WTC11 (cell line): Measurements from ENCODE around the gene MAPK14. TPM values are rescaled to one million over a fixed set of nuclear protein-coding genes. Genes with fewer than 3 reads are reported as not detected.

Experiments used
- ATAC-seq: fragments of 200-7000 bp; cut with Tn5 transposase; 2 replicates; pipeline ENCODE4 v1.10.0; 2021; ENCODE audit warnings: mild to moderate bottlenecking, moderate library complexity
- CTCF ChIA-PET: fragments of 300-600 bp; sonication (Branson Sonifier 250); formaldehyde crosslinking; loops from one replicate; lab custom pipeline; 2021; ENCODE audit warnings: antibody characterized with exemption; lab: Charles Lee
- POLR2A ChIA-PET: fragments of 350-600 bp; sonication (Branson Sonifier 250); formaldehyde crosslinking; loops from one replicate; lab custom pipeline; 2021; ENCODE audit warnings: antibody characterized with exemption; lab: Charles Lee
- DNase-seq: peaks from one replicate; pipeline ENCODE4 v3.0.0; 2021; ENCODE audit warnings: low spot score
- H3K27ac Mint-ChIP-seq: 2 replicates; pipeline ENCODE4 v1.8.0; 2021; ENCODE audit warnings: mixed read lengths
- H3K27me3 Mint-ChIP-seq: 2 replicates; pipeline ENCODE4 v1.8.0; 2021; ENCODE audit warnings: low read depth, mild to moderate bottlenecking, moderate library complexity, mixed read lengths
- H3K36me3 Mint-ChIP-seq: 2 replicates; pipeline ENCODE4 v1.8.0; 2021; ENCODE audit warnings: mixed read lengths
- H3K4me1 Mint-ChIP-seq: 2 replicates; pipeline ENCODE4 v1.8.0; 2022; ENCODE audit warnings: mixed read lengths
- H3K4me3 Mint-ChIP-seq: 2 replicates; pipeline ENCODE4 v1.8.0; 2021; ENCODE audit warnings: mild to moderate bottlenecking, moderate library complexity, mixed read lengths
- H3K9me3 Mint-ChIP-seq: 2 replicates; pipeline ENCODE4 v1.8.0; 2021; ENCODE audit warnings: mixed read lengths
- AFF4 ChIP-seq: sonication (generic); formaldehyde crosslinking; IDR thresholded peaks from 2 replicates; pipeline ENCODE4 v1.8.1; 2023; ENCODE audit warnings: mild to moderate bottlenecking, missing genetic modification reagents, borderline replicate concordance
- HMGXB4 ChIP-seq: sonication (generic); formaldehyde crosslinking; IDR thresholded peaks from 2 replicates; pipeline ENCODE4 v1.8.1; 2023; ENCODE audit warnings: mild to moderate bottlenecking, moderate library complexity, missing genetic modification reagents
- NR2C2 ChIP-seq: sonication (generic); formaldehyde crosslinking; IDR thresholded peaks from 2 replicates; pipeline ENCODE4 v1.8.0; 2022; ENCODE audit warnings: mild to moderate bottlenecking, missing genetic modification reagents
- PRDM15 ChIP-seq: sonication (generic); formaldehyde crosslinking; IDR thresholded peaks from 2 replicates; pipeline ENCODE4 v1.8.0; 2022; ENCODE audit warnings: missing genetic modification reagents
- PRRX2 ChIP-seq: fragments of 250-450 bp; sonication (Bioruptor Pico); IDR thresholded peaks from 2 replicates; pipeline ENCODE4 v1.8.0; 2021; ENCODE audit warnings: mild to moderate bottlenecking
- STAT6 ChIP-seq: sonication (generic); formaldehyde crosslinking; conservative IDR thresholded peaks from 2 replicates; pipeline ENCODE4 v1.8.1; 2023; ENCODE audit warnings: mild to moderate bottlenecking, low read depth, missing genetic modification reagents, moderate library complexity
- TCF7 ChIP-seq: sonication (generic); formaldehyde crosslinking; IDR thresholded peaks from 2 replicates; pipeline ENCODE4 v1.8.0; 2022; ENCODE audit warnings: mild to moderate bottlenecking, low read depth, missing genetic modification reagents, moderate library complexity
- TEAD1 ChIP-seq: sonication (generic); formaldehyde crosslinking; IDR thresholded peaks from 2 replicates; pipeline ENCODE4 v1.8.0; 2022; ENCODE audit warnings: mild to moderate bottlenecking, missing genetic modification reagents
- ZBTB43 ChIP-seq: sonication (generic); formaldehyde crosslinking; IDR thresholded peaks from 2 replicates; pipeline ENCODE4 v1.8.1; 2023; ENCODE audit warnings: mild to moderate bottlenecking, missing genetic modification reagents
- ZMAT4 ChIP-seq: fragments of 250-450 bp; sonication (Bioruptor Pico); IDR thresholded peaks from 2 replicates; pipeline ENCODE4 v1.9.0; 2021; ENCODE audit warnings: mild to moderate bottlenecking
- ZNF317 ChIP-seq: sonication (generic); formaldehyde crosslinking; IDR thresholded peaks from 2 replicates; pipeline ENCODE4 v1.8.1; 2023; ENCODE audit warnings: low read depth, mild to moderate bottlenecking, moderate library complexity, missing genetic modification reagents, borderline replicate concordance
- ZNF423 ChIP-seq: fragments of 250-450 bp; sonication (Bioruptor Pico); IDR thresholded peaks from 2 replicates; pipeline ENCODE4 v2.1.2; 2022; ENCODE audit warnings: mild to moderate bottlenecking, moderate library complexity
- total RNA-seq: library from RNA; stranded (reverse); gene quantifications from 3 replicates; pipeline ENCODE4 v1.2.3, GENCODE V29; 2021

The MAPK14 gene
- total RNA-seq, 1 experiment from 2014 or later: 34.0 TPM

GRCh38 chr6:36034441-36034840 is 6.8 kb downstream of the MAPK14 start:
- no peak for TF ChIP-seq ZBTB43 (CRISPR knock-in tag)
- no peak for TF ChIP-seq TCF7
- no peak for TF ChIP-seq HMGXB4 (CRISPR knock-in tag)
- no peak for TF ChIP-seq ZNF423 (CRISPR knock-in tag)
- no peak for TF ChIP-seq PRDM15 (CRISPR knock-in tag)
- no peak for TF ChIP-seq AFF4
- TF ChIP-seq ZMAT4: no peak
- TF ChIP-seq NR2C2 (CRISPR knock-in tag): no peak
- no peak for TF ChIP-seq TEAD1 (CRISPR knock-in tag)
- TF ChIP-seq PRRX2: no peak
- no peak for TF ChIP-seq STAT6 (CRISPR knock-in tag)
- no peak for TF ChIP-seq ZNF317 (CRISPR knock-in tag)
- ATAC-seq: no peak
- DNase-seq: no peak
- Mint-ChIP-seq H3K36me3 (no peaks in the 10 kb centered on the region), H3K4me3 (no peak overlapping the region), H3K4me1 (peaks cover 35% of the 10 kb centered on the region), H3K27ac (no peak overlapping the region), H3K27me3 (no peaks in the 10 kb centered on the region), H3K9me3 (no peaks in the 10 kb centered on the region)
- ChIA-PET CTCF (interaction anchor here (0.6 kb wide), 1 partner anchor 77 kb away, joined by 3 read pairs; no protein-coding TSS in a partner anchor), POLR2A (interaction anchor here (0.6 kb wide), 1 partner anchor 11 kb away, joined by 7 read pairs; no protein-coding TSS in a partner anchor)
